SK-N-MC (cell line): ENCODE results near the gene CIITA.

Experiments
- DNase-seq: peaks from one replicate; pipeline ENCODE4 v3.0.0-alpha.2; 2011; ENCODE audit warnings: low read depth, low spot score
- H3K27ac ChIP-seq: fragments of 200-600 bp; sonication (generic); 2 replicates; pipeline ENCODE4 v1.5.1; 2016; ENCODE audit warnings: mixed run types
- H3K36me3 ChIP-seq: fragments of 200-600 bp; sonication (generic); 2 replicates; pipeline ENCODE4 v1.6.1; 2017; ENCODE audit warnings: antibody characterized with exemption, low read length, mixed read lengths; ENCODE audit not compliant: insufficient read depth
- H3K4me3 ChIP-seq: fragments of 200-600 bp; sonication (generic); 2 replicates; pipeline ENCODE4 v1.5.1; 2016
- H3K9ac ChIP-seq: fragments of 200-600 bp; sonication (generic); 2 replicates; pipeline ENCODE4 v1.8.0; 2017; ENCODE audit warnings: mixed run types, mixed read lengths; ENCODE audit not compliant: insufficient read length
- H3K9me3 ChIP-seq: fragments of 200-600 bp; sonication (generic); 2 replicates; pipeline ENCODE4 v1.6.1; 2017; ENCODE audit warnings: low read depth, mild to moderate bottlenecking, antibody characterized with exemption, low read length, moderate library complexity, mixed read lengths
- EZH2 ChIP-seq: fragments of 200-600 bp; sonication (generic); IDR thresholded peaks from one replicate; pipeline ENCODE4 v1.6.1; 2017; ENCODE audit warnings: antibody characterized with exemption
- FOXP2 ChIP-seq: optimal IDR thresholded peaks from 2 replicates; pipeline ENCODE3; 2011; ENCODE audit warnings: mild to moderate bottlenecking, moderate library complexity; ENCODE audit not compliant: insufficient read depth; ENCODE audit errors: extremely low read length, control extremely low read depth
- POLR2AphosphoS5 ChIP-seq: IDR thresholded peaks from 2 replicates; pipeline ENCODE4 v1.6.1; 2012; ENCODE audit warnings: mild to moderate bottlenecking, low read depth, low read length, borderline replicate concordance

Gene CIITA

GRCh38 chr16:10945065-10945787, 68.2 kb downstream of the CIITA start:
- Histone ChIP-seq H3K9me3 (no peaks in the 10 kb centered on the region), H3K9ac (peak overlapping the region; percentile 71), H3K36me3 (no peaks in the 10 kb centered on the region), H3K4me3 (peak overlapping the region; percentile 81), H3K27ac (no peak overlapping the region)
- DNase-seq = no peak
- TF ChIP-seq POLR2AphosphoS5 (no peak), FOXP2 (no peak), EZH2 (no peak)

GRCh38 chr16:10946308-10946707, 69.3 kb downstream of the CIITA start:
- Histone ChIP-seq H3K9me3 (no peaks in the 10 kb centered on the region), H3K9ac (no peak overlapping the region), H3K4me3 (no peak overlapping the region), H3K36me3 (no peaks in the 10 kb centered on the region), H3K27ac (no peak overlapping the region)
- no peak for DNase-seq
- TF ChIP-seq POLR2AphosphoS5 (no peak), FOXP2 (no peak), EZH2 (no peak)

GRCh38 chr16:10947211-10947787, 70.3 kb downstream of the CIITA start:
- no peak overlapping the region for H3K27ac ChIP-seq
- no peaks in the 10 kb centered on the region for H3K36me3 ChIP-seq
- TF ChIP-seq FOXP2 = no peak
- no peak for TF ChIP-seq EZH2
- no peak for TF ChIP-seq POLR2AphosphoS5
- H3K9ac ChIP-seq = no peak overlapping the region
- no peak overlapping the region for H3K4me3 ChIP-seq
- no peaks in the 10 kb centered on the region for H3K9me3 ChIP-seq
- no peak for DNase-seq

GRCh38 chr16:10949424-10949970, 72.5 kb downstream of the CIITA start:
- Histone ChIP-seq H3K9me3 (no peaks in the 10 kb centered on the region), H3K27ac (no peak overlapping the region), H3K9ac (no peak overlapping the region), H3K4me3 (no peak overlapping the region), H3K36me3 (no peaks in the 10 kb centered on the region)
- TF ChIP-seq POLR2AphosphoS5 (no peak), EZH2 (no peak), FOXP2 (peak; percentile 13)
- DNase-seq = no peak

GRCh38 chr16:10950393-10950792, 73.4 kb downstream of the CIITA start:
- Histone ChIP-seq H3K9ac (no peak overlapping the region), H3K4me3 (no peak overlapping the region), H3K36me3 (no peaks in the 10 kb centered on the region), H3K27ac (no peak overlapping the region), H3K9me3 (no peaks in the 10 kb centered on the region)
- no peak for DNase-seq
- TF ChIP-seq FOXP2 (no peak), EZH2 (no peak), POLR2AphosphoS5 (no peak)

GRCh38 chr16:10951026-10951425, 74.0 kb downstream of the CIITA start:
- peak overlapping the region; percentile 6; the same call in 1 of the 2 replicates for H3K4me3 ChIP-seq
- no peaks in the 10 kb centered on the region for H3K36me3 ChIP-seq
- no peak overlapping the region for H3K9ac ChIP-seq
- H3K27ac ChIP-seq = 0 out of 2 replicates have a peak overlapping the region, but pooled peaks have one; percentile 39
- H3K9me3 ChIP-seq = no peaks in the 10 kb centered on the region
- DNase-seq = no peak
- no peak for TF ChIP-seq FOXP2
- TF ChIP-seq EZH2 = no peak
- no peak for TF ChIP-seq POLR2AphosphoS5

GRCh38 chr16:10954903-10955302, 77.9 kb downstream of the CIITA start:
- no peak for TF ChIP-seq FOXP2
- TF ChIP-seq POLR2AphosphoS5 = no peak
- TF ChIP-seq EZH2 = no peak
- no peaks in the 10 kb centered on the region for H3K9me3 ChIP-seq
- H3K4me3 ChIP-seq = no peak overlapping the region
- H3K9ac ChIP-seq = no peak overlapping the region
- DNase-seq = no peak
- H3K36me3 ChIP-seq = no peaks in the 10 kb centered on the region
- peak overlapping the region; percentile 22; the same call in 1 of the 2 replicates for H3K27ac ChIP-seq

- Histone ChIP-seq H3K9ac (no peak overlapping the region), H3K27ac (no peak overlapping the region)
- no peak for DNase-seq
Observed at GRCh38 chr16:10957771-10958482, 80.9 kb downstream of the CIITA start.

More at GRCh38 chr16:10957771-10958482, 80.9 kb downstream of the CIITA start:
- Histone ChIP-seq H3K36me3 (no peaks in the 10 kb centered on the region; the same call in 1 of the 2 replicates), H3K4me3 (no peak overlapping the region), H3K9me3 (no peaks in the 10 kb centered on the region)
- TF ChIP-seq POLR2AphosphoS5 = no peak
- no peak for TF ChIP-seq FOXP2
- no peak for TF ChIP-seq EZH2
